Left ventricle myocardium superior (tissue), 1 donor: ENCODE results near the gene NT5C2. TPM values are rescaled to one million over a fixed set of nuclear protein-coding genes. Genes with fewer than 3 reads are reported as not detected.

ENCODE experiments used
- ATAC-seq: fragments of 200-7000 bp; cut with Tn5 transposase; one replicate; pipeline ENCODE4 v1.9.1; 2020; ENCODE audit warnings: mild to moderate bottlenecking, moderate library complexity
- DNase-seq: peaks from one replicate; pipeline ENCODE4 v3.0.0-alpha.2; 2020
- intact Hi-C: fragments of 100-400 bp; cut with micrococcal nuclease; formaldehyde crosslinking; loops from one replicate; pipeline ENCODE4 v1.11.0; 2022
- total RNA-seq: library from RNA; stranded (reverse); fragmentation: NEBNext Ultra II Directional; extraction: Animal tissue kit (Norgen Biotek cat#: 25700); gene quantifications from one replicate; pipeline ENCODE4 v1.2.1, GENCODE V29; 2021
- donor health status: DM: no; HTN: yes; CAD: no; lungs with severe emphysema.

NT5C2 gene
- total RNA-seq, 1 donor from 2014 or later = 39.3 TPM

- intact Hi-C loops = loop anchor here (10.0 kb wide), 1 partner anchor 123 kb away; no protein-coding TSS in a partner anchor
- ATAC-seq = no peak
- DNase-seq = no peak
These were observed 145.7 kb downstream of the NT5C2 start for GRCh38 chr10:103047381-103047780.

GRCh38 chr10:103045961-103046360, 147.1 kb downstream of the NT5C2 start:
- no peak for ATAC-seq
- intact Hi-C loops = loop anchor here (10.0 kb wide), 1 partner anchor 121 kb away; no protein-coding TSS in a partner anchor
- DNase-seq = no peak

DNA sequence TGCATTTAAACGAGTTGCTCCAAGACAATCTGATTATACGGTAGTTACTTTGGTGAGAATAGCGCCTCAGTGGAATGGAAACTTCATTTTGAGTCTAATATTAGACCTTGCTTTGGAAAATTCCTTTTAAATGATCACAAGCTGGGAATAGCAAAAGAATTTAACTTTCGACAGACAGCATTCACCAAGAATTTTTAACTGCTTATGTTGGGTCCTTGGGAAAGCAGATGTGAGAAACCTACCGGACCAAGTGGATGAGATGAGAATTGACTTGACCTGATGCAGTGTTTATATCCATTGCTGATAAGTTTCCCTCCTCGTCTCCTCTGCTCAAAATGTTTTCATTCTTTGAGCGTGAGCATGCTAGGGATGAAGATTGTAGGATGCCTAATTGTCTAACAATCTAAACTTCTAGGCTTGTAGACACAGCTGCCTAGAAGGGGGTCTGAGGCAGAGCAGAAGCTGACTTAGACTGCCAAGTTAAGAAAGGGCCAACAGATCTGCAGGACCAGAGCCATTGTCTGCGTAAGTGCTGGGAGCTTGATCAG, 148.1 kb downstream of the NT5C2 start:
- DNase-seq (no peak), ATAC-seq (peak; percentile 43)
- intact Hi-C loops = loop anchor here (10.0 kb wide), 1 partner anchor 120 kb away; no protein-coding TSS in a partner anchor

- DNase-seq (no peak), ATAC-seq (no peak)
- intact Hi-C loops = loop anchor here (10.0 kb wide), 1 partner anchor 118 kb away; no protein-coding TSS in a partner anchor
These were observed 150.2 kb downstream of the NT5C2 start for GRCh38 chr10:103042908-103043307.

GRCh38 chr10:103042129-103042528, 150.9 kb downstream of the NT5C2 start:
- ATAC-seq (peak; percentile 51), DNase-seq (no peak)
- intact Hi-C loops = loop anchor here (10.0 kb wide), 1 partner anchor 117 kb away; no protein-coding TSS in a partner anchor

- ATAC-seq = no peak
- no peak for DNase-seq
- intact Hi-C loops = loop anchor here (10.0 kb wide), 1 partner anchor 117 kb away; no protein-coding TSS in a partner anchor
These were observed 151.7 kb downstream of the NT5C2 start for GRCh38 chr10:103041391-103041790.

DNA sequence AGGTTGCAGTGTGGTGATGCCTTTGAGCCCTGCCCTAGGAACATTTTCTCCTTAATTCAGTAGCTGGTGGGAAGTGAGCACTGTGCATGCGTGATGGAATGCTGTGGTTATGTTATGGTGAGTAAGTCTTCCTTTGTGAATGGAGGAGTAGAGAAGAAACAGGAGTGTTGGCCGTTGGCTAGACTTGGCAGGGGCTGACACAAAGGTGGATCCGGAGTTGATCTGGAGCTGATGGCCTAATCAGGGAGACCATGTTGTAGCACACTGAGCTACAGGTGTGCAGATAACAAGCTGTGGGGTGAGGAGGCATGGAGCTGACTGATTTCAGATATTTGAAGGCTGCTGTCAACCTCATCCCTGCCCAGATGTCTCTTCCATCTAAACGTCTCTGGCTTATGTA, 152.7 kb downstream of the NT5C2 start:
- intact Hi-C loops = loop anchor here (10.0 kb wide), 1 partner anchor 116 kb away; no protein-coding TSS in a partner anchor
- ATAC-seq = no peak
- DNase-seq = no peak

DNA sequence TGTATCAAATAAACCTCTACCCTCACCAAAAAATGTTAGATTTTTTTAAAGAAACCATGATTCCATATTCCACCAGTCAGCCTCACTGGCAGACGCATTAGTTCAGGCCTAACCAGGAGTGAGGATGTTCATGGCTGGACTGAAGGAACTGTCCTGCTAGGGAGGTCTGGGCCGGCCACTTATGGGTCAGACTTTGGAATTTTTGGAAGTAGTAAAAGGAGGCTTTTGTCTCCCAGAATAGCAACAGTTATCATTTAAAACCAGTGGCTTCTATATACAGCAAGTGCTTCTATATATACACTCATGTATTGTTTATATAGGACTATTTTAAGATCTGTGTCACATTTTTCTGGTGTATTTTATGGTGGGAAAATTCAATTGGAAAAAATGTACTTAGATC, 154.5 kb downstream of the NT5C2 start:
- no peak for DNase-seq
- ATAC-seq = no peak
- intact Hi-C loops = no loop called here

Other genes with a start within 250 kb of the NT5C2 start
- gene RPEL1, start 52.6 kb upstream of the NT5C2 start, total RNA-seq = not detected
- not detected for gene INA, start 83.9 kb upstream of the NT5C2 start, total RNA-seq
- 5.5 TPM for gene PCGF6, start 157.9 kb upstream of the NT5C2 start, total RNA-seq
- gene TAF5, start 174.7 kb upstream of the NT5C2 start, total RNA-seq = 2.8 TPM
- gene ATP5MK, start 203.2 kb upstream of the NT5C2 start, total RNA-seq = 1,234 TPM
- 12.1 TPM for gene PDCD11, start 203.4 kb upstream of the NT5C2 start, total RNA-seq